PC-3 (cell line): Measurements from ENCODE around the gene OR51B6. TPM values are rescaled to one million over a fixed set of nuclear protein-coding genes. Genes with fewer than 3 reads are reported as not detected.

ENCODE experiments used
- ATAC-seq: fragments of 200-7000 bp; cut with Tn5 transposase; 2 replicates; pipeline ENCODE4 v1.9.1; 2020; ENCODE audit warnings: mild to moderate bottlenecking, moderate library complexity
- BruUV-seq: library from RNA; stranded (reverse); fragments of 400-500 nt; replicated peaks from 2 replicates; lab custom pipeline; 2021; lab: Mats Ljungman, UMichigan
- CTCF ChIA-PET: fragments of 300-600 bp; sonication (Branson Sonifier 250); formaldehyde crosslinking; loops from one replicate; lab custom pipeline; 2022; ENCODE audit warnings: antibody characterized with exemption; lab: Charles Lee
- POLR2A ChIA-PET: fragments of 300-600 bp; sonication (Branson Sonifier 250); formaldehyde crosslinking; loops from one replicate; lab custom pipeline; 2022; ENCODE audit warnings: antibody characterized with exemption; ENCODE audit not compliant: unreplicated experiment; lab: Charles Lee
- DNase-seq: peaks from one replicate; pipeline ENCODE4 v3.0.0-alpha.2; 2015
- H2AFZ ChIP-seq: fragments of 300-600 bp; sonication (generic); 2 replicates; pipeline ENCODE4 v1.6.0; 2016; ENCODE audit warnings: antibody characterized with exemption, low read length
- H3F3A ChIP-seq: fragments of 300-600 bp; sonication (generic); one replicate; pipeline ENCODE4 v1.6.0; 2017; ENCODE audit warnings: antibody characterized with exemption, low read length, control low read depth, mild to moderate bottlenecking; ENCODE audit not compliant: unreplicated experiment
- H3K27ac ChIP-seq: fragments of 300-600 bp; sonication (generic); 2 replicates; pipeline ENCODE4 v1.5.1; 2016; ENCODE audit warnings: mild to moderate bottlenecking, low read length
- H3K27me3 ChIP-seq: fragments of 300-600 bp; sonication (generic); 2 replicates; pipeline ENCODE4 v1.6.1; 2016; ENCODE audit warnings: low read length, mixed read lengths
- H3K36me3 ChIP-seq: fragments of 300-600 bp; sonication (generic); 2 replicates; pipeline ENCODE4 v1.6.1; 2016; ENCODE audit warnings: low read depth, mixed run types, low read length, mixed read lengths
- H3K4me1 ChIP-seq: fragments of 300-600 bp; sonication (generic); 2 replicates; pipeline ENCODE4 v1.5.1; 2016; ENCODE audit warnings: low read length; ENCODE audit not compliant: insufficient read depth
- H3K4me2 ChIP-seq: fragments of 300-600 bp; sonication (generic); 2 replicates; pipeline ENCODE4 v1.6.0; 2016; ENCODE audit warnings: low read length
- H3K4me3 ChIP-seq: fragments of 300-600 bp; sonication (generic); 2 replicates; pipeline ENCODE4 v1.5.1; 2016; ENCODE audit warnings: mild to moderate bottlenecking, low read length, mixed read lengths
- H3K79me2 ChIP-seq: fragments of 300-600 bp; sonication (generic); 2 replicates; pipeline ENCODE4 v1.6.1; 2017; ENCODE audit warnings: low read length, mixed read lengths
- H3K9ac ChIP-seq: fragments of 300-600 bp; sonication (generic); 2 replicates; pipeline ENCODE4 v1.6.0; 2016; ENCODE audit warnings: mild to moderate bottlenecking, low read length
- H3K9me2 ChIP-seq: fragments of 300-600 bp; sonication (generic); replicated peaks from 2 replicates; pipeline ENCODE4 v1.6.1; 2016; ENCODE audit warnings: mixed run types, low read length, mixed read lengths
- H3K9me3 ChIP-seq: fragments of 300-600 bp; sonication (generic); 2 replicates; pipeline ENCODE4 v1.6.1; 2016; ENCODE audit warnings: low read length, mixed read lengths
- H4K20me1 ChIP-seq: fragments of 300-600 bp; sonication (generic); 2 replicates; pipeline ENCODE4 v1.6.1; 2016; ENCODE audit warnings: low read length, mixed read lengths
- CTCF ChIP-seq: fragments of 300-600 bp; sonication (generic); conservative IDR thresholded peaks from 2 replicates; pipeline ENCODE4 v1.5.1; 2017; ENCODE audit warnings: antibody characterized with exemption, low read depth, mild to moderate bottlenecking, low read length
- EZH2 ChIP-seq: fragments of 300-600 bp; sonication (generic); IDR thresholded peaks from one replicate; pipeline ENCODE4 v1.6.1; 2017; ENCODE audit warnings: antibody characterized with exemption, mild to moderate bottlenecking, low read length; ENCODE audit not compliant: unreplicated experiment
- EZH2phosphoT487 ChIP-seq: fragments of 300-600 bp; sonication (generic); IDR thresholded peaks from 2 replicates; pipeline ENCODE4 v1.6.1; 2018; ENCODE audit warnings: mild to moderate bottlenecking, antibody characterized with exemption, low read length, borderline replicate concordance
- intact Hi-C: fragments of 100-400 bp; cut with micrococcal nuclease; formaldehyde crosslinking; loops from 2 replicates; pipeline ENCODE4 v1.9.0; 2023
- total RNA-seq: library from RNA; depleted of rRNA; stranded (reverse); fragments of >200 nt; gene quantifications from 2 replicates; pipeline ENCODE4 v1.2.3, GENCODE V29; 2014; rRNA removed

The OR51B6 gene
- total RNA-seq, 1 experiment from 2014 or later: not detected

GRCh38 chr11:5398936-5399335 lies 47.6 kb downstream of the OR51B6 start:
- H3K9me3 ChIP-seq: no peaks in the 10 kb centered on the region
- H3F3A ChIP-seq: no peaks in the 10 kb centered on the region
- TF ChIP-seq EZH2: no peak
- TF ChIP-seq EZH2phosphoT487: no peak
- no peak for TF ChIP-seq CTCF
- intact Hi-C loops: no loop called here
- H3K27ac ChIP-seq: no peak overlapping the region
- ChIA-PET CTCF (no interaction called here), POLR2A (no interaction called here)
- no peaks in the 10 kb centered on the region for H3K4me1 ChIP-seq
- no TSS peak for BruUV-seq
- no peaks in the 10 kb centered on the region for H3K79me2 ChIP-seq
- no peak overlapping the region for H2AFZ ChIP-seq
- no peaks in the 10 kb centered on the region for H4K20me1 ChIP-seq
- ATAC-seq (no peak), DNase-seq (no peak)
- H3K4me3 ChIP-seq: no peak overlapping the region
- no peaks in the 10 kb centered on the region for H3K36me3 ChIP-seq
- H3K9ac ChIP-seq: no peak overlapping the region
- no peak overlapping the region for H3K4me2 ChIP-seq
- no peaks in the 10 kb centered on the region for H3K9me2 ChIP-seq
- 0 out of 2 replicates have a peak, but pooled peaks cover 5% of the 10 kb centered on the region for H3K27me3 ChIP-seq

Other genes with a start within 250 kb of the OR51B6 start
- gene OR52A5, start 213.2 kb upstream of the OR51B6 start, total RNA-seq: not detected in 2 replicates
- gene OR52A1, start 196.8 kb upstream of the OR51B6 start, total RNA-seq: not detected in 2 replicates
- not detected in 2 replicates for gene OR51V1, start 150.8 kb upstream of the OR51B6 start, total RNA-seq
- not detected in 2 replicates for gene HBB, start 124.4 kb upstream of the OR51B6 start, total RNA-seq
- not detected in 2 replicates for gene HBD, start 117.0 kb upstream of the OR51B6 start, total RNA-seq
- not detected in 2 replicates for gene HBG1, start 101.7 kb upstream of the OR51B6 start, total RNA-seq
- not detected in 2 replicates for gene HBG2, start 96.7 kb upstream of the OR51B6 start, total RNA-seq
- 0.35 and 0.62 TPM in 2 replicates for gene HBE1, start 81.6 kb upstream of the OR51B6 start, total RNA-seq
- gene OR51B4, start 49.6 kb upstream of the OR51B6 start, total RNA-seq: 0.11 TPM in 1 of 2 replicates, not detected in the other
- 0.11 TPM in 1 of 2 replicates, not detected in the other for gene OR51B2, start 27.2 kb upstream of the OR51B6 start, total RNA-seq
- 0.63 and 1.7 TPM in 2 replicates for gene OR51B5, start 8.0 kb upstream of the OR51B6 start, total RNA-seq
- not detected in 2 replicates for gene OR51M1, start 32.3 kb downstream of the OR51B6 start, total RNA-seq
- not detected in 2 replicates for gene OR51Q1, start 70.6 kb downstream of the OR51B6 start, total RNA-seq
- gene OR51I1, start 90.0 kb downstream of the OR51B6 start, total RNA-seq: not detected in 2 replicates
- gene OR51I2, start 97.8 kb downstream of the OR51B6 start, total RNA-seq: not detected in 2 replicates
- gene OR52D1, start 137.2 kb downstream of the OR51B6 start, total RNA-seq: not detected in 2 replicates
- not detected in 2 replicates for gene UBQLN3, start 158.4 kb downstream of the OR51B6 start, total RNA-seq
- not detected in 2 replicates for gene UBQLNL, start 165.2 kb downstream of the OR51B6 start, total RNA-seq
- gene OR52H1, start 197.0 kb downstream of the OR51B6 start, total RNA-seq: not detected in 2 replicates
- gene OR52B6, start 229.4 kb downstream of the OR51B6 start, total RNA-seq: not detected in 2 replicates
- gene TRIM6, start 245.1 kb downstream of the OR51B6 start, total RNA-seq: 10.1 and 12.6 TPM in 2 replicates